Measurements from ENCODE around the gene ELP4.

Gene ELP4

GRCh38 chr11:31815711-31816467 is 306.3 kb downstream of the ELP4 start:
- DNase-seq: no peak

- DNase-seq: no peak
Measured at GRCh38 chr11:31816468-31817053, 307.0 kb downstream of the ELP4 start.

GRCh38 chr11:31817054-31817620 is 307.6 kb downstream of the ELP4 start:
- DNase-seq: no peak

- no peak for DNase-seq
Measured at GRCh38 chr11:31817621-31818424, 308.3 kb downstream of the ELP4 start.

- no peak for DNase-seq
Measured at GRCh38 chr11:31818425-31818755, 308.8 kb downstream of the ELP4 start.

GRCh38 chr11:31818874-31819331 is 309.3 kb downstream of the ELP4 start:
- no peak for DNase-seq

GRCh38 chr11:31819621-31820437 is 310.3 kb downstream of the ELP4 start:
- DNase-seq: no peak

GRCh38 chr11:31820438-31820818 is 310.9 kb downstream of the ELP4 start:
- no peak for DNase-seq

GRCh38 chr11:31821235-31821764 is 311.7 kb downstream of the ELP4 start:
- no peak for DNase-seq

- no peak for DNase-seq
Measured at GRCh38 chr11:31821766-31822165, 312.2 kb downstream of the ELP4 start.

GRCh38 chr11:31822175-31822926 is 312.8 kb downstream of the ELP4 start:
- DNase-seq: no peak

- DNase-seq: no peak
Measured at GRCh38 chr11:31822927-31823643, 313.5 kb downstream of the ELP4 start.

- no peak for DNase-seq
Measured at GRCh38 chr11:31823644-31824331, 314.2 kb downstream of the ELP4 start.

GRCh38 chr11:31824332-31824878 is 314.8 kb downstream of the ELP4 start:
- no peak for DNase-seq

GRCh38 chr11:31824879-31825837 is 315.6 kb downstream of the ELP4 start:
- no peak for DNase-seq

- no peak for DNase-seq
Measured at GRCh38 chr11:31825838-31826484, 316.4 kb downstream of the ELP4 start.

GRCh38 chr11:31826536-31827438 is 317.2 kb downstream of the ELP4 start:
- no peak for DNase-seq
